Measurements from ENCODE around the gene UPF3A. TPM values are rescaled to one million over a fixed set of nuclear protein-coding genes. Genes with fewer than 3 reads are reported as not detected.

Gene UPF3A
- total and polyA plus RNA-seq, 9 of the 15 experiments (the other 6 are each of a cell fraction or from before 2014, with no cell fraction given) = 15.6 to 76.5 (median 40.9) TPM

GRCh38 chr13:114248011-114248410 is 33.4 kb upstream of the UPF3A start:
- no TSS peak for BruUV-seq (replicated peaks)
- CTCF ChIA-PET (ENCODE audit: low intra/inter-chr PET ratio) = no interaction called here
- H3K36me3 ChIP-seq (ENCODE audit: control insufficient read depth, insufficient read depth, low read length) = peaks cover 92% of the 10 kb centered on the region
- TF ChIP-seq CCAR2 (IDR thresholded peaks at IDR 0.05; ENCODE audit: low read depth, low read length) (no peak), RAD21 (CRISPR knock-in tag; conservative IDR thresholded peaks at IDR 0.05 in 1 of 2, IDR thresholded peaks at IDR 0.05 in 1 of 2) (no peak), ZMIZ1 (IDR thresholded peaks at IDR 0.05; ENCODE audit: low read depth in 2 of 2, low read length in 2 of 2) (no peak), GTF2F1 (IDR thresholded peaks at IDR 0.05; ENCODE audit: low read depth, low read length) (no peak), ZNF699 (CRISPR knock-in tag; IDR thresholded peaks at IDR 0.05; ENCODE audit: insufficient replicate concordance) (no peak), LCOR (CRISPR knock-in tag; IDR thresholded peaks at IDR 0.05) (no peak), PYGO2 (tag; IDR thresholded peaks at IDR 0.05) (no peak), HNRNPL (IDR thresholded peaks at IDR 0.05; ENCODE audit: low read depth, low read length) (no peak), FOSL1 (tag; conservative IDR thresholded peaks at IDR 0.05) (no peak), ZNF263 (CRISPR knock-in tag; IDR thresholded peaks at IDR 0.05; ENCODE audit: borderline replicate concordance) (no peak), GTF2E2 (tag; IDR thresholded peaks at IDR 0.05) (no peak), ZNF23 (CRISPR knock-in tag; IDR thresholded peaks at IDR 0.05) (no peak), ZSCAN32 (CRISPR knock-in tag; IDR thresholded peaks at IDR 0.05) (no peak), GATAD2B (IDR thresholded peaks at IDR 0.05; ENCODE audit: borderline replicate concordance) (no peak), ARID4B (CRISPR knock-in tag; IDR thresholded peaks at IDR 0.05) (no peak), ZNF217 (CRISPR knock-in tag; IDR thresholded peaks at IDR 0.05) (no peak), EZH2 (IDR thresholded peaks at IDR 0.05; ENCODE audit: borderline replicate concordance, low read depth, low read length) (no peak)

More at GRCh38 chr13:114248011-114248410, 33.4 kb upstream of the UPF3A start:
- Histone ChIP-seq H3K27ac (ENCODE audit: extremely low read depth, low read depth, low read length) (no peak overlapping the region), H3K79me2 (ENCODE audit: control insufficient read depth, insufficient read depth, low read length) (peaks cover 2% of the 10 kb centered on the region; the same call in 1 of the 3 replicates), H3K4me3 (no peak overlapping the region), H3K4me2 (ENCODE audit: insufficient read depth, low read length) (no peak overlapping the region), H3K9me3 (replicated peaks; ENCODE audit: control insufficient read depth, insufficient read depth, low read depth, low read length) (no peaks in the 10 kb centered on the region), H3K9me1 (ENCODE audit: control insufficient read depth, insufficient read depth, low read length) (no peaks in the 10 kb centered on the region), H3K9ac (ENCODE audit: insufficient read depth in 1 of 2, low read depth in 2 of 2, low read length in 2 of 2) (no peak overlapping the region), H3K4me1 (replicated peaks in 1 of 2; ENCODE audit: control insufficient read depth in 2 of 2, insufficient read depth in 2 of 2, low read length in 2 of 2) (peaks cover 4 to 8% of the 10 kb centered on the region in 2 experiments; a peak in 4 of 5 replicates), H2AFZ (ENCODE audit: low read depth, low read length) (no peak overlapping the region), H3K27me3 (ENCODE audit: control insufficient read depth in 2 of 2, insufficient read depth in 2 of 2, low read length in 2 of 2) (no peaks in the 10 kb centered on the region), H4K20me1 (replicated peaks; ENCODE audit: control insufficient read depth, insufficient read depth, low read length) (no peaks in the 10 kb centered on the region)
- POLR2A ChIA-PET = no interaction called here
- ATAC-seq (no peak), DNase-seq (ENCODE audit: extremely low read depth in 1 of 4, low spot score in 3 of 4) (no peak), FAIRE-seq (no peak)
- intact Hi-C loops (cut with micrococcal nuclease) = no loop called here
- in situ Hi-C loops (cut with MboI) = no loop called here
- WGBS (ENCODE audit: insufficient coverage, low coverage, missing lambda C conversion rate) = 96% methylated on average over 2 of the region's 3 CpGs

Data from K562 (cell line).